Activated CD8-positive, alpha-beta T cell treated with anti-CD3 and anti-CD28 coated beads for 36 hours (primary cell): Measurements from ENCODE around the gene PLCG2. TPM values are rescaled to one million over a fixed set of nuclear protein-coding genes. Genes with fewer than 3 reads are reported as not detected.

Experiments
- ATAC-seq: fragments of 200-7000 bp; cut with Tn5 transposase; one replicate; pipeline ENCODE4 v1.10.0; 2021; ENCODE audit warnings: mild to moderate bottlenecking, moderate library complexity
- CTCF ChIA-PET: fragments of 350-600 bp; sonication (Branson Sonifier 250); formaldehyde crosslinking; loops from one replicate; lab custom pipeline; 2021; ENCODE audit warnings: antibody characterized with exemption; lab: Charles Lee
- POLR2A ChIA-PET: fragments of 350-600 bp; sonication (Branson Sonifier 250); formaldehyde crosslinking; loops from one replicate; lab custom pipeline; 2021; ENCODE audit warnings: antibody characterized with exemption; lab: Charles Lee
- DNase-seq: peaks from one replicate; pipeline ENCODE4 v3.0.0-alpha.2; 2020
- H3K27ac Mint-ChIP-seq: one replicate; pipeline ENCODE4 v1.8.0; 2021; ENCODE audit warnings: mild to moderate bottlenecking, mixed read lengths
- H3K27me3 Mint-ChIP-seq: one replicate; pipeline ENCODE4 v1.8.0; 2021; ENCODE audit warnings: mixed read lengths
- H3K36me3 Mint-ChIP-seq: one replicate; pipeline ENCODE4 v1.8.0; 2021; ENCODE audit warnings: low read depth, mixed read lengths
- H3K4me1 Mint-ChIP-seq: one replicate; pipeline ENCODE4 v1.8.0; 2021; ENCODE audit warnings: low read depth, mixed read lengths
- H3K4me3 Mint-ChIP-seq: one replicate; pipeline ENCODE4 v1.8.0; 2021; ENCODE audit warnings: mild to moderate bottlenecking, moderate library complexity, mixed read lengths
- H3K9me3 Mint-ChIP-seq: one replicate; pipeline ENCODE4 v1.8.0; 2021; ENCODE audit warnings: mixed read lengths
- CTCF ChIP-seq: fragments of 200-600 bp; IDR thresholded peaks from one replicate; pipeline ENCODE4 v1.8.0; 2022; ENCODE audit warnings: antibody characterized with exemption, mild to moderate bottlenecking
- intact Hi-C: fragments of 100-400 bp; cut with micrococcal nuclease; formaldehyde crosslinking; loops from one replicate; pipeline ENCODE4 v1.10.0; 2022
- total RNA-seq, 2 experiments: library from RNA; stranded (reverse); gene quantifications; one replicate each; pipeline ENCODE4 v1.2.3, GENCODE V29; 2021

Gene PLCG2
- total RNA-seq, 2 experiments from 2014 or later: 12.7 to 13.7 TPM

DNA sequence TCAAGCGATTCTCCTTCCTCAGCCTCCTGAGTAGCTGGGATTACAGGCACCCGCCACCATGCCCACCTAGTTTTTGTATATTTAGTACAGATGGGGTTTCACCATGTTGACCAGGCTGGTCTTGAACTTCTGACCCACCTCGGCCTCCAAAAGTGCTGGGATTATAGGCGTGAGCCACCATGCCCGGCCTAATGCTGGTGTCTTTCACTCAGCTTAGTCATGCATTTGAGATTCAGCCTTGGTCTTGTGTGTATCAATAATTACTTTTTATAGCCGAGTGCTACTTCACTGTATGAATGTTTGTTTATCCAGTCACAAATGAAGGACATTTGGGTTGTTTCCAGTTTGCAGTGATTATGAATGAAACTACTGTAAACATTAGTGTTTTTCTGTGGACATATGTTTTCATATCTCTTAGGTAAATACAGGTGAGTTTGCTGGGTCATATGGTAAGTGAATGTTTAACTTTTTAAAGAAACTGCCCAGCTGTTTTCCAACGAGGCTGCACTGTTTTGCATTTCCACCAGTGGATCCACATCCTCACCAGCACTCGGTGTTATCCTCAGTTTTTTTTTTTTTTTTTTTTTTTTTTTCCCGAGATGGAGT is 11.0 kb upstream of the PLCG2 start:
- ChIA-PET CTCF (no interaction called here), POLR2A (interaction anchor here (0.7 kb wide), 1 partner anchor 30 kb away, joined by 3 read pairs; no protein-coding TSS in a partner anchor)
- H3K9me3 Mint-ChIP-seq: no peaks in the 10 kb centered on the region
- peaks cover 1% of the 10 kb centered on the region for H3K27me3 Mint-ChIP-seq
- no peak overlapping the region for H3K4me3 Mint-ChIP-seq
- no peak for TF ChIP-seq CTCF
- H3K4me1 Mint-ChIP-seq: no peaks in the 10 kb centered on the region
- ATAC-seq: no peak
- intact Hi-C loops: no loop called here
- no peak overlapping the region for H3K27ac Mint-ChIP-seq
- no peaks in the 10 kb centered on the region for H3K36me3 Mint-ChIP-seq
- no peak for DNase-seq

DNA sequence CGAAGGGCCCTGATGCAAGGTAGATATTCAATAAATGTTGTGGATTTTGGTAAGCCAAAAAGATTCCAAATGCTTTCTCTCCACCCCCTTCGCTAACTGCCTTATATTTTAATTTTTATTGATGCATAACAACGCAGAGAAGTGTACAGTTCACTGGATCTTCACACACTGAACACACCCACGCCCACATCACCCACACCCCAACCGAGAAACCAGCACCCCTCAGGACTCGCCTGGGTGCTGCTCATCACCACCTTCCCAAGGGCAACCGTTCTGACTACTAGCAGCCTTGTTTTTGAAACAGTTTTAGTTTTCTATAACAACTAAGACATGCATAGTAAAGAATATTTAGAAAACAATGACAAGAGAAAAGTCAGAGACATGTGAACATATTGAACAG is 9.1 kb upstream of the PLCG2 start:
- Mint-ChIP-seq H3K27ac (no peak overlapping the region), H3K9me3 (no peaks in the 10 kb centered on the region), H3K4me1 (no peaks in the 10 kb centered on the region), H3K4me3 (no peak overlapping the region), H3K36me3 (no peaks in the 10 kb centered on the region), H3K27me3 (peaks cover under 1% of the 10 kb centered on the region)
- intact Hi-C loops: loop anchor here (10.0 kb wide), 1 partner anchor 105 kb away; no protein-coding TSS in a partner anchor
- no peak for TF ChIP-seq CTCF
- DNase-seq (no peak), ATAC-seq (no peak)
- ChIA-PET POLR2A (no interaction called here), CTCF (no interaction called here)

GRCh38 chr16:81774348-81774747 is 4.7 kb upstream of the PLCG2 start:
- DNase-seq: no peak
- no peaks in the 10 kb centered on the region for H3K9me3 Mint-ChIP-seq
- TF ChIP-seq CTCF: no peak
- H3K27ac Mint-ChIP-seq: no peak overlapping the region
- intact Hi-C loops: loop anchor here (10.0 kb wide), 1 partner anchor 100 kb away; no protein-coding TSS in a partner anchor
- POLR2A ChIA-PET: no interaction called here
- no peak for ATAC-seq
- H3K4me1 Mint-ChIP-seq: peaks cover 3% of the 10 kb centered on the region
- CTCF ChIA-PET: interaction anchor here (0.9 to 2.5 kb wide), 3 partner anchors 58 to 116 kb away, joined by 3 to 14 read pairs (median 3); no protein-coding TSS in a partner anchor
- H3K27me3 Mint-ChIP-seq: peaks cover 12% of the 10 kb centered on the region
- no peak overlapping the region for H3K4me3 Mint-ChIP-seq
- no peaks in the 10 kb centered on the region for H3K36me3 Mint-ChIP-seq

DNA sequence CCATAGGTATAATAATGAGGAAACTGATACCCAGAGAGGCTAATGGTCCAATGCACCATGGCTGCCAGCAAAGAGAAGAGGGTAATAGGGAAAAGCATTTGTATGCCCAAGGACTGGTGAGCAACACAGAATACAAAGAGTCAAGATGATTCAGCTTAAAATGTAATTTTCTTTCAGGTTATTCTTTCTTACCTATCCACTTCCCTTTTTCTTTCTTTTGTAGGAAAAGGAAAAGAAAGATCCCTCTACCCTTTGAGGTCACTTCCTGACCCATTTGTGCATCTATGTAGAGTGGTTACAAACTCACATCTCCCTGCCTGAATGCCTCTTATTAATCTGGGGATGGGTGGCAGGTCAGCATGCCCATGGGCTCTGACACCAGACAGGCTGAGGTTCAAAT is 3.5 kb upstream of the PLCG2 start:
- ChIA-PET CTCF (no interaction called here), POLR2A (no interaction called here)
- no peak overlapping the region for H3K27ac Mint-ChIP-seq
- DNase-seq: no peak
- no peak overlapping the region for H3K4me3 Mint-ChIP-seq
- no peak for TF ChIP-seq CTCF
- H3K27me3 Mint-ChIP-seq: peaks cover 22% of the 10 kb centered on the region
- H3K36me3 Mint-ChIP-seq: no peaks in the 10 kb centered on the region
- no peaks in the 10 kb centered on the region for H3K9me3 Mint-ChIP-seq
- intact Hi-C loops: loop anchor here (10.0 kb wide), 1 partner anchor 99 kb away; no protein-coding TSS in a partner anchor
- ATAC-seq: no peak
- H3K4me1 Mint-ChIP-seq: peaks cover 10% of the 10 kb centered on the region

GRCh38 chr16:81778231-81778630 is 860 bp upstream of the PLCG2 start:
- no peak overlapping the region for H3K27ac Mint-ChIP-seq
- peaks cover 37% of the 10 kb centered on the region for H3K27me3 Mint-ChIP-seq
- intact Hi-C loops: loop anchor here (10.0 kb wide), 1 partner anchor 97 kb away; no protein-coding TSS in a partner anchor
- DNase-seq (no peak), ATAC-seq (no peak)
- no peaks in the 10 kb centered on the region for H3K36me3 Mint-ChIP-seq
- ChIA-PET POLR2A (no interaction called here), CTCF (interaction anchor here (0.9 to 1.7 kb wide), 4 partner anchors 20 to 107 kb away, joined by 3 to 9 read pairs (median 4); no protein-coding TSS in a partner anchor)
- no peaks in the 10 kb centered on the region for H3K9me3 Mint-ChIP-seq
- peaks cover 10% of the 10 kb centered on the region for H3K4me1 Mint-ChIP-seq
- no peak for TF ChIP-seq CTCF
- peak overlapping the region; percentile 66 for H3K4me3 Mint-ChIP-seq
